ENCODE results near the gene NANOGP8.

The NANOGP8 gene

DNA sequence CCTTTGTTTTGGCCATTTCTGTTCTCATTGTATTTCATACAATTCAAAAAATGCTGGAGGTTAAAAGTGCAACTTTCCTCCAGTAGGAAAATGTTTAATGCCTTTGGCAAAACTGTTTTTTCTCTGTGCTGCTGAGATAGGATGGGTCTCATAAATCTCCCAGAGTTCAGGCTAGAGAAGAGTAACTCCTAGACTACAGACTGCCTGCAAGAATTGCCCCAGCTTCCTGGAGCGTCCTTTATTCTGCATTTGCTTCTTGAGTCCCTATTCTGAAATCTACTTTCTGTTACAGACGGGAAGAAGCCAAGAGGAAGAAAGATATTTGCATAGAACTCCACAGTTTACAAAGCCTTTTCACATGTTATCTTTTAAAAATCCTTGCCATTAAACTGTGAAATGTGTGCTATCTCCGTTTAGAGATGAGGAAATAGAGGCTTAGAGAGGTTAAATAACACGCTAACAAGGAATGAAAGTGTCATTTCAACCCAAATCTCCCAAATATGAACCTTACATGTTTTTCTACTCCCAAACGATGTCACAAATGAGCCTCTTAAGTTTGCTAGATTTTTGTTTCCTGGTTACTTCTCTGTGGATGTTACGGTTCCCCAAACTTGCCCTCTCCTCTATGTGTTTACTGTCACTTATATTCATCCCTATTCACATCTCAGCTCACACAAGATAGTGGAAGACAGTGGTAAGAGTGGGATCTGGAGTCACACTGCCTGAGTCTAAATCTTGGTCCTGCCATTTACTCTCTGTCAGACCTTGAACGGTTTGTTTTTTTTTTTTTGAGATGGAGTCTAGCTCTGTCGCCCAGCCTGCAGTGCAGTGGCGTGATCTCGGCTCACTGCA, 17.4 kb downstream of the NANOGP8 start:
- no peak overlapping the region for H3K4me3 ChIP-seq (ENCODE audit: low read depth, low read length)
- TF ChIP-seq CTCF (IDR thresholded peaks at IDR 0.05; ENCODE audit: borderline replicate concordance, insufficient read depth, low read depth, low read length): no peak

GRCh38 chr15:35066094-35066493, 19.0 kb downstream of the NANOGP8 start:
- no peak for TF ChIP-seq CTCF (IDR thresholded peaks at IDR 0.05; ENCODE audit: borderline replicate concordance, insufficient read depth, low read depth, low read length)
- no peak overlapping the region for H3K4me3 ChIP-seq (ENCODE audit: low read depth, low read length)

- no peak for TF ChIP-seq CTCF (IDR thresholded peaks at IDR 0.05; ENCODE audit: borderline replicate concordance, insufficient read depth, low read depth, low read length)
- H3K4me3 ChIP-seq (ENCODE audit: low read depth, low read length): no peak overlapping the region
These were observed 20.4 kb downstream of the NANOGP8 start for GRCh38 chr15:35064576-35065190.

DNA sequence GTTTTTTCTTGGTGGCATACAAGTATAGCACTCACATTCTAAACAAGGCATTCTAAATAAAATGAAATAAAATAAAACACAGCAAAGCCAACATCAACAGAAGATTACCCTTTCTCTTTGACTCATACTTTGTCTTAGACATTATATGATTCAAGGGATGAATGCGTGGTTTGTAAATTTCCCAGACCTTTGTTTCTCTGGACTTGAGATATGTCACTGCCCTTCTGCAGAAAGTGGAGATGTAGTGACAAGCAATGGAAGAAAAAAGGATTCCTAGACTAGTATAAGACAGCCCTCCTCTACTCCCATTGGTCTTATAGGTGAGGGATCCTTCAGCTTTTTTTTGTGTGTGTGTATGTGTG, 22.4 kb downstream of the NANOGP8 start:
- no peak overlapping the region for H3K4me3 ChIP-seq (ENCODE audit: low read depth, low read length)
- TF ChIP-seq CTCF (IDR thresholded peaks at IDR 0.05; ENCODE audit: borderline replicate concordance, insufficient read depth, low read depth, low read length): no peak

GRCh38 chr15:35061825-35062737, 23.0 kb downstream of the NANOGP8 start:
- TF ChIP-seq CTCF (IDR thresholded peaks at IDR 0.05; ENCODE audit: borderline replicate concordance, insufficient read depth, low read depth, low read length): no peak
- no peak overlapping the region for H3K4me3 ChIP-seq (ENCODE audit: low read depth, low read length)

GRCh38 chr15:35061161-35061824, 23.8 kb downstream of the NANOGP8 start:
- H3K4me3 ChIP-seq (ENCODE audit: low read depth, low read length): no peak overlapping the region
- no peak for TF ChIP-seq CTCF (IDR thresholded peaks at IDR 0.05; ENCODE audit: borderline replicate concordance, insufficient read depth, low read depth, low read length)
